Measurements from ENCODE around the gene GNB4. TPM values are rescaled to one million over a fixed set of nuclear protein-coding genes. Genes with fewer than 3 reads are reported as not detected.

The GNB4 gene
- total RNA-seq, 1 experiment from 2014 or later: 26.7 TPM

DNA sequence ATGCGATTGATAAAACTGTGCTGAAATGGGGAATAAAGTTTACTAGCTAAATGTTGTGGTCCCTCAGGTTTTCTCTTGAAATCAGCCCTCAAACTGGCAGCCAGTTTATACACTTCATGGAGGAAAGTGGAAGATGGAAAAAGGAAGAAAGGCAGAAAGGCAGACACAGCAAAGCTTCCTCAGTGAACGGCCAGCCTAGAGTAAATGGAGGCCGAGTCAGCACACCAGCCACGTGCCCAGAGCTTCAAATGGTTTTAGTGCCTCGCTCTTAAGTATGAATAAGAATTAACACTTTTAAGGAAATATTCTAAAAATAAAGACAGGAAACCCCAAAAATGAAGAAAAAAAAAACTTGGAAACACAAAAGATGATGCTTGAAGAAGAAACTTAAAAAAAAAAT is 48.3 kb downstream of the GNB4 start:
- Histone ChIP-seq H3K36me3 (ENCODE audit: control insufficient read depth, insufficient read depth, low read length) (peaks cover 8% of the 10 kb centered on the region; the same call in 1 of the 2 replicates), H3K27me3 (ENCODE audit: control insufficient read depth, insufficient read depth, low read length) (no peaks in the 10 kb centered on the region), H3K27ac (ENCODE audit: low read length) (no peak overlapping the region), H3K9me3 (ENCODE audit: control insufficient read depth, insufficient read depth, low read depth, low read length) (no peaks in the 10 kb centered on the region), H3K4me1 (ENCODE audit: control insufficient read depth, insufficient read depth, low read length) (no peaks in the 10 kb centered on the region), H3K4me3 (ENCODE audit: low read depth in 2 of 2, low read length in 2 of 2) (no peak overlapping the region)
- in situ Hi-C loops (cut with HindIII; ENCODE audit: low pct_unique_long_range_greater_than_20kb, low sequenced_read_pairs) (no loop called here), intact Hi-C loops (cut with micrococcal nuclease; ENCODE audit: unreplicated experiment) (no loop called here)
- POLR2A ChIA-PET: interaction anchor here (0.7 kb wide), 1 partner anchor 30 kb away, joined by 3 read pairs; no protein-coding TSS in a partner anchor
- DNase-seq (ENCODE audit: low read depth, low spot score) (no peak), ATAC-seq (no peak)
- TF ChIP-seq SIN3A (IDR thresholded peaks at IDR 0.05; ENCODE audit: borderline replicate concordance, insufficient read depth, low read depth, low read length): no peak
- TF ChIP-seq, protein P1, sequence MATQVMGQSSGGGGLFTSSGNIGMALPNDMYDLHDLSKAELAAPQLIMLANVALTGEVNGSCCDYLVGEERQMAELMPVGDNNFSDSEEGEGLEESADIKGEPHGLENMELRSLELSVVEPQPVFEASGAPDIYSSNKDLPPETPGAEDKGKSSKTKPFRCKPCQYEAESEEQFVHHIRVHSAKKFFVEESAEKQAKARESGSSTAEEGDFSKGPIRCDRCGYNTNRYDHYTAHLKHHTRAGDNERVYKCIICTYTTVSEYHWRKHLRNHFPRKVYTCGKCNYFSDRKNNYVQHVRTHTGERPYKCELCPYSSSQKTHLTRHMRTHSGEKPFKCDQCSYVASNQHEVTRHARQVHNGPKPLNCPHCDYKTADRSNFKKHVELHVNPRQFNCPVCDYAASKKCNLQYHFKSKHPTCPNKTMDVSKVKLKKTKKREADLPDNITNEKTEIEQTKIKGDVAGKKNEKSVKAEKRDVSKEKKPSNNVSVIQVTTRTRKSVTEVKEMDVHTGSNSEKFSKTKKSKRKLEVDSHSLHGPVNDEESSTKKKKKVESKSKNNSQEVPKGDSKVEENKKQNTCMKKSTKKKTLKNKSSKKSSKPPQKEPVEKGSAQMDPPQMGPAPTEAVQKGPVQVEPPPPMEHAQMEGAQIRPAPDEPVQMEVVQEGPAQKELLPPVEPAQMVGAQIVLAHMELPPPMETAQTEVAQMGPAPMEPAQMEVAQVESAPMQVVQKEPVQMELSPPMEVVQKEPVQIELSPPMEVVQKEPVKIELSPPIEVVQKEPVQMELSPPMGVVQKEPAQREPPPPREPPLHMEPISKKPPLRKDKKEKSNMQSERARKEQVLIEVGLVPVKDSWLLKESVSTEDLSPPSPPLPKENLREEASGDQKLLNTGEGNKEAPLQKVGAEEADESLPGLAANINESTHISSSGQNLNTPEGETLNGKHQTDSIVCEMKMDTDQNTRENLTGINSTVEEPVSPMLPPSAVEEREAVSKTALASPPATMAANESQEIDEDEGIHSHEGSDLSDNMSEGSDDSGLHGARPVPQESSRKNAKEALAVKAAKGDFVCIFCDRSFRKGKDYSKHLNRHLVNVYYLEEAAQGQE (IDR thresholded peaks at IDR 0.05; ENCODE audit: insufficient read depth in 1 of 2, low read depth in 2 of 2, low read length in 1 of 2): no peak
- CTCF ChIA-PET: interaction anchor here (0.7 kb wide), 1 partner anchor 9 kb away, joined by 3 read pairs; no protein-coding TSS in a partner anchor
- no TSS peak for BruUV-seq (replicated peaks)

- ATAC-seq: no peak
- Histone ChIP-seq H3K27ac (ENCODE audit: low read length) (no peak overlapping the region), H3K4me3 (ENCODE audit: low read depth in 2 of 2, low read length in 2 of 2) (no peak overlapping the region), H3K9me3 (ENCODE audit: control insufficient read depth, insufficient read depth, low read depth, low read length) (no peaks in the 10 kb centered on the region), H3K27me3 (ENCODE audit: control insufficient read depth, insufficient read depth, low read length) (no peaks in the 10 kb centered on the region), H3K4me1 (ENCODE audit: control insufficient read depth, insufficient read depth, low read length) (no peaks in the 10 kb centered on the region), H3K36me3 (ENCODE audit: control insufficient read depth, insufficient read depth, low read length) (peaks cover 8% of the 10 kb centered on the region; the same call in 1 of the 2 replicates)
- ChIA-PET POLR2A (no interaction called here), CTCF (interaction anchor here (0.6 kb wide), 1 partner anchor 159 kb away, joined by 9 read pairs; no protein-coding TSS in a partner anchor)
- no peak for DNase-seq (ENCODE audit: low read depth, low spot score)
- no TSS peak for BruUV-seq (replicated peaks)
- in situ Hi-C loops (cut with HindIII; ENCODE audit: low pct_unique_long_range_greater_than_20kb, low sequenced_read_pairs): no loop called here
- intact Hi-C loops (cut with micrococcal nuclease; ENCODE audit: unreplicated experiment): no loop called here
- TF ChIP-seq, protein P1 (IDR thresholded peaks at IDR 0.05; ENCODE audit: insufficient read depth in 1 of 2, low read depth in 2 of 2, low read length in 1 of 2): no peak
- TF ChIP-seq SIN3A (IDR thresholded peaks at IDR 0.05; ENCODE audit: borderline replicate concordance, insufficient read depth, low read depth, low read length) (no peak), TCF7L2 (IDR thresholded peaks at IDR 0.05; ENCODE audit: low read depth, low read length) (no peak), POLR2AphosphoS5 (IDR thresholded peaks at IDR 0.05; ENCODE audit: low read depth, low read length) (no peak)
- TF ChIP-seq, protein P2, sequence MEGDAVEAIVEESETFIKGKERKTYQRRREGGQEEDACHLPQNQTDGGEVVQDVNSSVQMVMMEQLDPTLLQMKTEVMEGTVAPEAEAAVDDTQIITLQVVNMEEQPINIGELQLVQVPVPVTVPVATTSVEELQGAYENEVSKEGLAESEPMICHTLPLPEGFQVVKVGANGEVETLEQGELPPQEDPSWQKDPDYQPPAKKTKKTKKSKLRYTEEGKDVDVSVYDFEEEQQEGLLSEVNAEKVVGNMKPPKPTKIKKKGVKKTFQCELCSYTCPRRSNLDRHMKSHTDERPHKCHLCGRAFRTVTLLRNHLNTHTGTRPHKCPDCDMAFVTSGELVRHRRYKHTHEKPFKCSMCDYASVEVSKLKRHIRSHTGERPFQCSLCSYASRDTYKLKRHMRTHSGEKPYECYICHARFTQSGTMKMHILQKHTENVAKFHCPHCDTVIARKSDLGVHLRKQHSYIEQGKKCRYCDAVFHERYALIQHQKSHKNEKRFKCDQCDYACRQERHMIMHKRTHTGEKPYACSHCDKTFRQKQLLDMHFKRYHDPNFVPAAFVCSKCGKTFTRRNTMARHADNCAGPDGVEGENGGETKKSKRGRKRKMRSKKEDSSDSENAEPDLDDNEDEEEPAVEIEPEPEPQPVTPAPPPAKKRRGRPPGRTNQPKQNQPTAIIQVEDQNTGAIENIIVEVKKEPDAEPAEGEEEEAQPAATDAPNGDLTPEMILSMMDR (IDR thresholded peaks at IDR 0.05): no peak
Observed at GRCh38 chr3:179401561-179401960, 49.7 kb downstream of the GNB4 start.

Measured in Panc1 (cell line).